ENCODE data around the gene SUPT16H. TPM values are rescaled to one million over a fixed set of nuclear protein-coding genes. Genes with fewer than 3 reads are reported as not detected.

Gene SUPT16H
- 193 and 196 TPM in 2 replicates for total RNA-seq (2021)
- Bru-seq, nascent RNA: percentile 97 among the genes with signal in this experiment
- percentile 98 among the genes with signal in this experiment for BruChase-seq, experiment 1, labeled RNA remaining after a 2-hour chase
- percentile 99 among the genes with signal in this experiment for BruChase-seq, experiment 2, labeled RNA remaining after a 6-hour chase
- long read RNA-seq, full-length matches to known transcripts: 598 of 747 reads
- long read RNA-seq, partial matches to known transcripts: 69 of 747 reads
- long read RNA-seq, other reads (novel, unspliced or antisense): 80 of 747 reads

DNA sequence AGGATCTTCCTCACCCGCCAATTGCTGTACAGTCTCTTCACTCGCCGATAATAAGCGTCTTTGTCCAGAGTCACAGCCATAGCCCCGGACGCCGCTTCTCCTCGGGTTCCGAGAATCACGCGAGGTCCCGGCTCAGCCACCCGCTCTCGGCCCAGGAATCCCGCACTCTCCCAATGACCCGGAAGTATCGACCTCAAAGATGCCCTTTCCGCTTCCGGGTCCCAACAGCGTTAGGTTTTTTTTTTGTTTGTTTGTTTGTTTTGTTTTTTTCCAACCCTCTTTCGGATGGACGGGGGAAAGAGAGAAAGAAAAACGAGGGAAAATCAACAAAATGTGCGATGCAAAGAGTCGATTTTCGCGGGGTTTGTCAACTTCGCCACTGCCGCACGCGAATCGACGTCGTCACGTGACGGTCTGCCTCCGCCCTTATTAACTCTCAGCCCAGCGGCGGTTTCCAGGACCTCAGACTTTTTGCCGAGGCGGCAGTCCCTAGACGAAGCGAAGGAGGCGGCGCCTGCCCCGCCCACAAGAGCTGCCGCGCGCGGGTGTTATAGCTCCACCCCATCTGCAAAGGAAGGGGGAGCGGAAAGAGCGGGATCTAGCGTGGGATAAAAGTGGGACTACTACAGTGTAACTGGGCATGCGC, at the start of gene SUPT16H:
Gene SUPT16H (minus strand): TSS at position 172 of the 646 bp plus-strand sequence. CDS start 92 bp downstream, at position 80.
- H3K4me3 ChIP-seq (ENCODE audit: low read depth, low read length, poor library complexity, severe bottlenecking): peak within 1 kb of the TSS; percentile 75
- H3K4me1 ChIP-seq (ENCODE audit: insufficient read depth, low read length, poor library complexity, severe bottlenecking): peaks cover 22% of the 10 kb centered on the region
- peak within 1 kb of the TSS; percentile 96 for H3K27ac ChIP-seq (ENCODE audit: low read depth, low read length, poor library complexity, severe bottlenecking)
- POLR2A ChIA-PET (ENCODE audit: low non-redundant PET): interaction anchor here (0.7 to 0.9 kb wide), 2 partner anchors 312 to 313 kb away, joined by 5 to 8 read pairs; no protein-coding TSS in a partner anchor
- H3K36me3 ChIP-seq (ENCODE audit: insufficient read depth, low read length, poor library complexity, severe bottlenecking): peaks cover 34% of the 10 kb centered on the region
- BruUV-seq (replicated peaks): no TSS peak
- intact Hi-C loops (cut with micrococcal nuclease; ENCODE audit: unreplicated experiment): loop anchor here (5.0 kb wide), 2 partner anchors 117 to 173 kb away; partner anchors contain the start of gene HNRNPC
- peak; percentile 99 for DNase-seq (ENCODE audit: low spot score)
- TF ChIP-seq, protein P1, sequence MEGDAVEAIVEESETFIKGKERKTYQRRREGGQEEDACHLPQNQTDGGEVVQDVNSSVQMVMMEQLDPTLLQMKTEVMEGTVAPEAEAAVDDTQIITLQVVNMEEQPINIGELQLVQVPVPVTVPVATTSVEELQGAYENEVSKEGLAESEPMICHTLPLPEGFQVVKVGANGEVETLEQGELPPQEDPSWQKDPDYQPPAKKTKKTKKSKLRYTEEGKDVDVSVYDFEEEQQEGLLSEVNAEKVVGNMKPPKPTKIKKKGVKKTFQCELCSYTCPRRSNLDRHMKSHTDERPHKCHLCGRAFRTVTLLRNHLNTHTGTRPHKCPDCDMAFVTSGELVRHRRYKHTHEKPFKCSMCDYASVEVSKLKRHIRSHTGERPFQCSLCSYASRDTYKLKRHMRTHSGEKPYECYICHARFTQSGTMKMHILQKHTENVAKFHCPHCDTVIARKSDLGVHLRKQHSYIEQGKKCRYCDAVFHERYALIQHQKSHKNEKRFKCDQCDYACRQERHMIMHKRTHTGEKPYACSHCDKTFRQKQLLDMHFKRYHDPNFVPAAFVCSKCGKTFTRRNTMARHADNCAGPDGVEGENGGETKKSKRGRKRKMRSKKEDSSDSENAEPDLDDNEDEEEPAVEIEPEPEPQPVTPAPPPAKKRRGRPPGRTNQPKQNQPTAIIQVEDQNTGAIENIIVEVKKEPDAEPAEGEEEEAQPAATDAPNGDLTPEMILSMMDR (conservative IDR thresholded peaks at IDR 0.05; ENCODE audit: low read depth, low read length): no peak
- no peak for TF ChIP-seq EZH2 (IDR thresholded peaks at IDR 0.05; ENCODE audit: borderline replicate concordance, low read depth, low read length, poor library complexity, severe bottlenecking)
- H3K9me3 ChIP-seq (ENCODE audit: low read depth, low read length, poor library complexity, severe bottlenecking): no peaks in the 10 kb centered on the region
- CTCF ChIA-PET: no interaction called here
- no peaks in the 10 kb centered on the region for H3K27me3 ChIP-seq (replicated peaks; ENCODE audit: insufficient read depth, low read depth, low read length, poor library complexity)

DNA sequence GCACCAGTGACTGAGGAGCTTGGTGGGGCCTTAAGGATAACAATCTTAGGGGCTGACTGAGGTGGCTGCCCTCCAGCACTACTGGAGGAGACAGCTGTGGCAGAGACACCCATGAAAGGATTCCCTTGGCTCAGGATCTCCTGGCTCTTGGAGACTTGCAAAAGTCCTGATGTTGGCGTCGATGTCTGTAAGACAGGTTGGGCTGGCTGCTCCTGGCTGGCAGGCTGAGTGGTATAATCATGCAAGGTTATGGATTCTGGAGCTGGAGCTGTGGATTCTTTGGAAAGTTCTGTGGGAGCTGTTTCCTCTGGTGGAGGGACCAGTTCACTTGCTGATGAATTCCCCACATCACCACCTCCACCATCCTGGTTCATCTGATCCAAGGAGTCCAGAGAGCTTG, 47.3 kb upstream of the SUPT16H start:
- ChIA-PET POLR2A (ENCODE audit: low non-redundant PET) (no interaction called here), CTCF (no interaction called here)
- H3K36me3 ChIP-seq (ENCODE audit: insufficient read depth, low read length, poor library complexity, severe bottlenecking): peaks cover 64% of the 10 kb centered on the region
- intact Hi-C loops (cut with micrococcal nuclease; ENCODE audit: unreplicated experiment): no loop called here
- H3K4me3 ChIP-seq (ENCODE audit: low read depth, low read length, poor library complexity, severe bottlenecking): no peak overlapping the region
- H3K4me1 ChIP-seq (ENCODE audit: insufficient read depth, low read length, poor library complexity, severe bottlenecking): peaks cover 9% of the 10 kb centered on the region
- H3K27ac ChIP-seq (ENCODE audit: low read depth, low read length, poor library complexity, severe bottlenecking): no peak overlapping the region
- no peak for DNase-seq (ENCODE audit: low spot score)
- H3K27me3 ChIP-seq (replicated peaks; ENCODE audit: insufficient read depth, low read depth, low read length, poor library complexity): no peaks in the 10 kb centered on the region
- BruUV-seq (replicated peaks): no TSS peak
- no peak for TF ChIP-seq EZH2 (IDR thresholded peaks at IDR 0.05; ENCODE audit: borderline replicate concordance, low read depth, low read length, poor library complexity, severe bottlenecking)
- TF ChIP-seq, protein P1 (conservative IDR thresholded peaks at IDR 0.05; ENCODE audit: low read depth, low read length): no peak
- no peaks in the 10 kb centered on the region for H3K9me3 ChIP-seq (ENCODE audit: low read depth, low read length, poor library complexity, severe bottlenecking)

DNA sequence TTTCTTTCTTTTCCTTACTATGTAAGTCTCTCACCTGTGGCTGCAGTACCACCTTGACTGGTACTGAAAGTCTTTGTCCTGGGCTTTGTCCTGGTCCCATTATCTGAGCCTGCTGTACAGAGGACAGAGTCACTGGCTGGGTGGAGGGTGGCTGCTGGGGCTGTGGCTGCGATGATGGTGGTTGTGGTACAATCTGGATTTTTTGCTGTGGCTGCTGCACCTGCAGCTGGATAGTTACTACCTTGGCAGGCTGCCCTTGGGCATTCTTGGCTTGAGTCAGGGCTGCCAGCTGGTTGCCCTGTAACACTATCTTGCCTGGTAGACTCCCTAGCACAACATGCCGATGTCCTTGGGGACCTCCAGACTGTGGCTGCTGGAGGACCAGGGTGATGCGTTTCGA, 45.1 kb upstream of the SUPT16H start:
- Histone ChIP-seq H3K4me1 (ENCODE audit: insufficient read depth, low read length, poor library complexity, severe bottlenecking) (no peaks in the 10 kb centered on the region), H3K36me3 (ENCODE audit: insufficient read depth, low read length, poor library complexity, severe bottlenecking) (peaks cover 86% of the 10 kb centered on the region)
- POLR2A ChIA-PET (ENCODE audit: low non-redundant PET): no interaction called here

More for the DNA sequence above, 45.1 kb upstream of the SUPT16H start:
- no peak overlapping the region for H3K4me3 ChIP-seq (ENCODE audit: low read depth, low read length, poor library complexity, severe bottlenecking)
- CTCF ChIA-PET: no interaction called here
- intact Hi-C loops (cut with micrococcal nuclease; ENCODE audit: unreplicated experiment): no loop called here
- no TSS peak for BruUV-seq (replicated peaks)
- H3K27ac ChIP-seq (ENCODE audit: low read depth, low read length, poor library complexity, severe bottlenecking): no peak overlapping the region
- H3K27me3 ChIP-seq (replicated peaks; ENCODE audit: insufficient read depth, low read depth, low read length, poor library complexity): no peaks in the 10 kb centered on the region
- no peaks in the 10 kb centered on the region for H3K9me3 ChIP-seq (ENCODE audit: low read depth, low read length, poor library complexity, severe bottlenecking)
- TF ChIP-seq, protein P1 (conservative IDR thresholded peaks at IDR 0.05; ENCODE audit: low read depth, low read length): no peak
- TF ChIP-seq EZH2 (IDR thresholded peaks at IDR 0.05; ENCODE audit: borderline replicate concordance, low read depth, low read length, poor library complexity, severe bottlenecking): no peak
- no peak for DNase-seq (ENCODE audit: low spot score)

Data from A673 (cell line).